Measurements from ENCODE around the gene SLC25A46. TPM values are rescaled to one million over a fixed set of nuclear protein-coding genes. Genes with fewer than 3 reads are reported as not detected.

Gene SLC25A46
- total and polyA plus RNA-seq, 10 donors = 14.1 to 59.7 (median 41.4) TPM

- intact Hi-C loops (cut with DNase I; ENCODE audit: low total_unique reads) = no loop called here
- no peaks in the 10 kb centered on the region for H3K4me1 ChIP-seq
- WGBS, 5 donors = 79 to 90% (median 81%) methylated on average over 4 of the region's 4 CpGs
Measured at GRCh38 chr5:110768138-110768860, 29.5 kb downstream of the SLC25A46 start.

GRCh38 chr5:110769000-110769681 lies 30.3 kb downstream of the SLC25A46 start:
- TF ChIP-seq CTCF (IDR thresholded peaks at IDR 0.05 in 8 of 11, conservative IDR thresholded peaks at IDR 0.05 in 3 of 11) (no peak), POLR2A (IDR thresholded peaks at IDR 0.05) (no peak), POLR2AphosphoS5 (IDR thresholded peaks at IDR 0.05) (no peak)
- H3K27me3 ChIP-seq (replicated peaks in 1 of 7) = no peaks in the 10 kb centered on the region
- no peak for DNase-seq
- no peak overlapping the region for H3K4me3 ChIP-seq
- no peaks in the 10 kb centered on the region for H3K9me3 ChIP-seq
- 50 to 81% (median 64%) methylated on average over 5 of the region's 5 CpGs for WGBS, 5 donors
- no peak overlapping the region for H3K27ac ChIP-seq
- H3K36me3 ChIP-seq = peaks cover 0 to 4% (median 2%) of the 10 kb centered on the region in 6 donors
- no peaks in the 10 kb centered on the region for H3K4me1 ChIP-seq
- intact Hi-C loops (cut with DNase I; ENCODE audit: low total_unique reads) = no loop called here

More at GRCh38 chr5:110768138-110768860, 29.5 kb downstream of the SLC25A46 start:
- DNase-seq = no peak
- no peak for TF ChIP-seq CTCF (IDR thresholded peaks at IDR 0.05 in 8 of 11, conservative IDR thresholded peaks at IDR 0.05 in 3 of 11)
- TF ChIP-seq POLR2A (IDR thresholded peaks at IDR 0.05) = no peak
- TF ChIP-seq POLR2AphosphoS5 (IDR thresholded peaks at IDR 0.05) = no peak
- Histone ChIP-seq H3K36me3 (peaks cover 0 to 13% (median 2%) of the 10 kb centered on the region in 6 donors), H3K27me3 (replicated peaks in 1 of 7) (no peaks in the 10 kb centered on the region), H3K27ac (no peak overlapping the region), H3K9me3 (no peaks in the 10 kb centered on the region), H3K4me3 (no peak overlapping the region)

- DNase-seq = no peak
- intact Hi-C loops (cut with DNase I; ENCODE audit: low total_unique reads) = no loop called here
- Histone ChIP-seq H3K27me3 (replicated peaks in 1 of 7) (no peaks in the 10 kb centered on the region), H3K27ac (no peak overlapping the region), H3K4me3 (no peak overlapping the region), H3K9me3 (no peaks in the 10 kb centered on the region), H3K4me1 (no peaks in the 10 kb centered on the region), H3K36me3 (no peaks in the 10 kb centered on the region)
- TF ChIP-seq CTCF (IDR thresholded peaks at IDR 0.05 in 8 of 11, conservative IDR thresholded peaks at IDR 0.05 in 3 of 11) = no peak
- TF ChIP-seq POLR2AphosphoS5 (IDR thresholded peaks at IDR 0.05) = no peak
- no peak for TF ChIP-seq POLR2A (IDR thresholded peaks at IDR 0.05)
Measured at GRCh38 chr5:110770286-110770685, 31.5 kb downstream of the SLC25A46 start.

- TF ChIP-seq POLR2A (IDR thresholded peaks at IDR 0.05) = no peak
- TF ChIP-seq POLR2AphosphoS5 (IDR thresholded peaks at IDR 0.05) = no peak
- DNase-seq = no peak
- peaks cover 0 to 22% (median 10%) of the 10 kb centered on the region in 8 donors for H3K9me3 ChIP-seq
- no peak overlapping the region for H3K4me3 ChIP-seq
- H3K4me1 ChIP-seq = no peaks in the 10 kb centered on the region
- H3K27me3 ChIP-seq (replicated peaks in 1 of 7) = no peaks in the 10 kb centered on the region
- no peaks in the 10 kb centered on the region for H3K36me3 ChIP-seq
- intact Hi-C loops (cut with DNase I; ENCODE audit: low total_unique reads) = no loop called here
- H3K27ac ChIP-seq = no peak overlapping the region
Measured at GRCh38 chr5:110784901-110785300, 46.1 kb downstream of the SLC25A46 start.
